PC-9 (cell line): Measurements from ENCODE around the gene PCDHA5. TPM values are rescaled to one million over a fixed set of nuclear protein-coding genes. Genes with fewer than 3 reads are reported as not detected.
"Not testable (repeated sequence)": the region's sequence is repeated elsewhere in the genome, so short reads cannot be mapped to it uniquely, and the experiment has no call there.

Experiments used
- BruUV-seq: library from RNA; stranded (reverse); fragments of 400-500 nt; replicated peaks from 2 replicates; lab custom pipeline; 2021; lab: Mats Ljungman, UMichigan
- CTCF ChIA-PET: fragments of 300-600 bp; sonication (Branson Sonifier 250); formaldehyde crosslinking; loops from one replicate; lab custom pipeline; 2022; ENCODE audit warnings: antibody characterized with exemption; lab: Charles Lee
- POLR2A ChIA-PET: fragments of 300-600 bp; sonication (Branson Sonifier 250); formaldehyde crosslinking; loops from one replicate; lab custom pipeline; 2022; ENCODE audit warnings: antibody characterized with exemption; ENCODE audit not compliant: unreplicated experiment; lab: Charles Lee
- DNase-seq, 2 experiments: peaks; one replicate each; pipeline versions ENCODE4 v3.0.0 to v3.0.0-alpha.2; 2015 to 2022; ENCODE audit warnings: mixed read lengths in 1 of 2
- H2AFZ ChIP-seq: fragments of 200-600 bp; sonication (generic); 2 replicates; pipeline ENCODE4 v1.8.1; 2017; ENCODE audit warnings: antibody characterized with exemption
- H3F3A ChIP-seq: fragments of 200-600 bp; sonication (generic); 2 replicates; pipeline ENCODE4 v1.8.1; 2017; ENCODE audit warnings: antibody characterized with exemption, mild to moderate bottlenecking, low read depth; ENCODE audit not compliant: insufficient read depth
- H3K27ac ChIP-seq: fragments of 200-600 bp; sonication (generic); 2 replicates; pipeline ENCODE4 v1.6.1; 2016; ENCODE audit warnings: mixed run types
- H3K27me3 ChIP-seq: fragments of 200-600 bp; sonication (generic); 2 replicates; pipeline ENCODE4 v1.6.1; 2016; ENCODE audit warnings: low read depth, mixed run types; ENCODE audit not compliant: insufficient read depth
- H3K36me3 ChIP-seq: fragments of 200-600 bp; sonication (generic); 2 replicates; pipeline ENCODE4 v1.6.1; 2016; ENCODE audit warnings: low read depth, mixed run types
- H3K4me1 ChIP-seq: fragments of 200-600 bp; sonication (generic); replicated peaks from 2 replicates; pipeline ENCODE4 v1.6.1; 2016; ENCODE audit warnings: mixed run types; ENCODE audit not compliant: insufficient read depth
- H3K4me2 ChIP-seq: fragments of 200-600 bp; sonication (generic); 2 replicates; pipeline ENCODE4 v1.6.1; 2017; ENCODE audit warnings: mixed run types
- H3K4me3 ChIP-seq: fragments of 200-600 bp; sonication (generic); 2 replicates; pipeline ENCODE4 v1.6.1; 2016; ENCODE audit warnings: mixed run types
- H3K79me2 ChIP-seq: fragments of 200-600 bp; sonication (generic); 2 replicates; pipeline ENCODE4 v1.6.1; 2017; ENCODE audit warnings: low read depth, mixed run types
- H3K9me2 ChIP-seq: fragments of 200-600 bp; sonication (generic); 2 replicates; pipeline ENCODE4 v1.8.1; 2017; ENCODE audit warnings: mild to moderate bottlenecking; ENCODE audit not compliant: insufficient read depth
- H3K9me3 ChIP-seq: fragments of 200-600 bp; sonication (generic); 2 replicates; pipeline ENCODE4 v1.8.1; 2016; ENCODE audit warnings: low read depth; ENCODE audit not compliant: insufficient read depth
- H4K20me1 ChIP-seq: fragments of 200-600 bp; sonication (generic); 2 replicates; pipeline ENCODE4 v1.8.1; 2017; ENCODE audit not compliant: insufficient read depth
- EZH2 ChIP-seq: fragments of 200-600 bp; sonication (generic); IDR thresholded peaks from 2 replicates; pipeline ENCODE4 v1.8.0; 2017; ENCODE audit warnings: antibody characterized with exemption, low read depth
- intact Hi-C: fragments of 100-400 bp; cut with micrococcal nuclease; formaldehyde crosslinking; loops from one replicate; pipeline ENCODE4 v1.10.0; 2022; ENCODE audit not compliant: unreplicated experiment
- total RNA-seq: library from RNA; stranded (reverse); gene quantifications from 2 replicates; pipeline ENCODE4 v1.2.3, GENCODE V29; 2021
- TF ChIP-seq, protein P1 (sequence below): fragments of 200-600 bp; sonication (generic); conservative IDR thresholded peaks from 2 replicates; pipeline ENCODE4 v1.6.1; 2017; ENCODE audit warnings: mixed run types, antibody characterized with exemption, mild to moderate bottlenecking, moderate library complexity

The PCDHA5 gene
- total RNA-seq, 1 experiment from 2014 or later: not detected

- H4K20me1 ChIP-seq: no peaks in the 10 kb centered on the region
- H3K9me3 ChIP-seq: peaks cover 14% of the 10 kb centered on the region
- H3K4me3 ChIP-seq: no peak overlapping the region
- H3K4me1 ChIP-seq: no peaks in the 10 kb centered on the region
- no peaks in the 10 kb centered on the region for H3K36me3 ChIP-seq
- H3K9me2 ChIP-seq: no peaks in the 10 kb centered on the region; the same call in 1 of the 2 replicates
- no TSS peak for BruUV-seq
- no peaks in the 10 kb centered on the region for H3K27me3 ChIP-seq
- no peak overlapping the region for H3K27ac ChIP-seq
- no peak overlapping the region for H2AFZ ChIP-seq
- H3K4me2 ChIP-seq: no peak overlapping the region
- TF ChIP-seq EZH2: no peak
- TF ChIP-seq, protein P1, sequence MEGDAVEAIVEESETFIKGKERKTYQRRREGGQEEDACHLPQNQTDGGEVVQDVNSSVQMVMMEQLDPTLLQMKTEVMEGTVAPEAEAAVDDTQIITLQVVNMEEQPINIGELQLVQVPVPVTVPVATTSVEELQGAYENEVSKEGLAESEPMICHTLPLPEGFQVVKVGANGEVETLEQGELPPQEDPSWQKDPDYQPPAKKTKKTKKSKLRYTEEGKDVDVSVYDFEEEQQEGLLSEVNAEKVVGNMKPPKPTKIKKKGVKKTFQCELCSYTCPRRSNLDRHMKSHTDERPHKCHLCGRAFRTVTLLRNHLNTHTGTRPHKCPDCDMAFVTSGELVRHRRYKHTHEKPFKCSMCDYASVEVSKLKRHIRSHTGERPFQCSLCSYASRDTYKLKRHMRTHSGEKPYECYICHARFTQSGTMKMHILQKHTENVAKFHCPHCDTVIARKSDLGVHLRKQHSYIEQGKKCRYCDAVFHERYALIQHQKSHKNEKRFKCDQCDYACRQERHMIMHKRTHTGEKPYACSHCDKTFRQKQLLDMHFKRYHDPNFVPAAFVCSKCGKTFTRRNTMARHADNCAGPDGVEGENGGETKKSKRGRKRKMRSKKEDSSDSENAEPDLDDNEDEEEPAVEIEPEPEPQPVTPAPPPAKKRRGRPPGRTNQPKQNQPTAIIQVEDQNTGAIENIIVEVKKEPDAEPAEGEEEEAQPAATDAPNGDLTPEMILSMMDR: no peak
- intact Hi-C loops: no loop called here
- CTCF ChIA-PET: no interaction called here
- H3F3A ChIP-seq: no peaks in the 10 kb centered on the region
- POLR2A ChIA-PET: no interaction called here
- H3K79me2 ChIP-seq: no peaks in the 10 kb centered on the region
- DNase-seq: no peak
These were observed 18.6 kb upstream of the PCDHA5 start for GRCh38 chr5:140802781-140803271.

- no peak within 1 kb of the TSS for H3K27ac ChIP-seq
- intact Hi-C loops: no loop called here
- H3K79me2 ChIP-seq: no peaks in the 10 kb centered on the region
- no peaks in the 10 kb centered on the region for H3F3A ChIP-seq
- H3K4me1 ChIP-seq: no peaks in the 10 kb centered on the region
- ChIA-PET POLR2A (no interaction called here), CTCF (no interaction called here)
- no peak for DNase-seq
- no peaks in the 10 kb centered on the region for H3K27me3 ChIP-seq
- H3K9me3 ChIP-seq: no peaks in the 10 kb centered on the region; the same call in 1 of the 2 replicates
- H3K4me2 ChIP-seq: no peak within 1 kb of the TSS
- TF ChIP-seq EZH2: no peak
- TF ChIP-seq, protein P1: peak; percentile 19; the same call in 1 of the 2 replicates
- H2AFZ ChIP-seq: no peak within 1 kb of the TSS
- H3K4me3 ChIP-seq: no peak within 1 kb of the TSS
- H3K9me2 ChIP-seq: no peaks in the 10 kb centered on the region
- no peaks in the 10 kb centered on the region for H4K20me1 ChIP-seq
- H3K36me3 ChIP-seq: no peaks in the 10 kb centered on the region
- no TSS peak for BruUV-seq
These were observed 14.3 kb upstream of the PCDHA5 start, which contains the start of gene PCDHA4 for GRCh38 chr5:140806834-140807775. Gene PCDHA4, plus strand, starts transcription at chr5:140807068.

GRCh38 chr5:140808241-140808888, 13.0 kb upstream of the PCDHA5 start:
- BruUV-seq, H3K4me1 ChIP-seq, DNase-seq, H3F3A ChIP-seq, H2AFZ ChIP-seq, H3K27me3 ChIP-seq, H3K9me2 ChIP-seq, H3K79me2 ChIP-seq, H3K4me3 ChIP-seq, H4K20me1 ChIP-seq, H3K9me3 ChIP-seq, H3K27ac ChIP-seq, intact Hi-C loops, H3K36me3 ChIP-seq, CTCF ChIA-PET, H3K4me2 ChIP-seq, POLR2A ChIA-PET: not testable (repeated sequence)
